ENCODE results near the gene IFNAR1. TPM values are rescaled to one million over a fixed set of nuclear protein-coding genes. Genes with fewer than 3 reads are reported as not detected.

IFNAR1 gene
- total and polyA plus RNA-seq, 2 of the 4 experiments (the other 2 are of a cell fraction) = 7.8 to 9.9 TPM

- DNase-seq = no peak
- no peak overlapping the region for H2BK5ac ChIP-seq (ENCODE audit: low read depth, low read length, poor library complexity, severe bottlenecking)
- no CpG with 5 or more reads among the region's 5 CpGs for WGBS, 2 experiments (ENCODE audit: extremely low coverage in 2 of 2, insufficient read length in 1 of 2)
- H3K79me1 ChIP-seq (ENCODE audit: low read depth in 1 of 2, low read length in 2 of 2) = no peaks in the 10 kb centered on the region
- H3K56ac ChIP-seq (ENCODE audit: extremely low read depth, insufficient read depth, low read length) = no peak overlapping the region
- H3K4ac ChIP-seq (ENCODE audit: low read depth, low read length) = no peak overlapping the region
- TF ChIP-seq RCOR1 (IDR thresholded peaks at IDR 0.05; ENCODE audit: insufficient replicate concordance, low read length) (no peak), ELK1 (IDR thresholded peaks at IDR 0.05; ENCODE audit: borderline replicate concordance, low read depth, low read length) (no peak), NFE2L2 (IDR thresholded peaks at IDR 0.05; ENCODE audit: low read depth, low read length) (no peak), CHD1 (IDR thresholded peaks at IDR 0.05; ENCODE audit: low read depth, low read length) (no peak), FOS (IDR thresholded peaks at IDR 0.05; ENCODE audit: low read depth, low read length) (no peak), MXI1 (IDR thresholded peaks at IDR 0.05; ENCODE audit: borderline replicate concordance, low read depth, low read length) (no peak), POLR2A (IDR thresholded peaks at IDR 0.05; ENCODE audit: low read depth, low read length) (no peak), MAZ (IDR thresholded peaks at IDR 0.05; ENCODE audit: borderline replicate concordance, low read depth, low read length) (no peak), RAD21 (IDR thresholded peaks at IDR 0.05; ENCODE audit: low read length) (no peak), BHLHE40 (IDR thresholded peaks at IDR 0.05; ENCODE audit: low read depth, low read length) (no peak), RFX5 (IDR thresholded peaks at IDR 0.05; ENCODE audit: low read depth, low read length) (no peak), USF2 (IDR thresholded peaks at IDR 0.05; ENCODE audit: low read depth, low read length) (no peak)
- H4K5ac ChIP-seq (ENCODE audit: low read depth, low read length) = no peak overlapping the region
- no peak overlapping the region for H2BK20ac ChIP-seq (ENCODE audit: low read depth, low read length)
- no peak overlapping the region for H3K4me3 ChIP-seq (ENCODE audit: insufficient read depth, low read depth, low read length)
- H4K91ac ChIP-seq (ENCODE audit: insufficient read depth, low read depth, low read length) = no peak overlapping the region
- no peak overlapping the region for H3K18ac ChIP-seq (ENCODE audit: low read depth, low read length)
- H3K27ac ChIP-seq (ENCODE audit: insufficient read depth, low read length) = no peak overlapping the region
- H2BK120ac ChIP-seq (ENCODE audit: low read depth, low read length) = no peak overlapping the region
- H3K14ac ChIP-seq (replicated peaks; ENCODE audit: low read depth, low read length) = no peak overlapping the region
- no peaks in the 10 kb centered on the region for H4K20me1 ChIP-seq (ENCODE audit: insufficient read depth, low read length)
- in situ Hi-C loops (cut with MboI; ENCODE audit: low sequenced_read_pairs) (no loop called here), dilution Hi-C loops (cut with HindIII; ENCODE audit: low sequenced_read_pairs, unreplicated experiment) (no loop called here), intact Hi-C loops (cut with micrococcal nuclease) (no loop called here)
- no peak for ATAC-seq (ENCODE audit: low read depth)
- peaks cover 8% of the 10 kb centered on the region for H3K27me3 ChIP-seq (ENCODE audit: control insufficient read depth, insufficient read depth, low read length)
- no peaks in the 10 kb centered on the region for H3K9me1 ChIP-seq (ENCODE audit: insufficient read depth, low read length)
- no peak overlapping the region for H2BK15ac ChIP-seq (ENCODE audit: low read depth, low read length)
- no peak overlapping the region for H2AK9ac ChIP-seq (replicated peaks; ENCODE audit: low read depth, low read length, poor library complexity)
- no peak overlapping the region for H2AFZ ChIP-seq (replicated peaks; ENCODE audit: low read length, poor library complexity)
- peaks cover 1% of the 10 kb centered on the region; the same call in 1 of the 2 replicates for H3K9me3 ChIP-seq (ENCODE audit: control insufficient read depth, insufficient read depth, low read length)
- CTCF ChIA-PET = interaction anchor here (1.6 kb wide), 1 partner anchor 8 kb away, joined by 3 read pairs; no protein-coding TSS in a partner anchor
- H3K36me3 ChIP-seq (ENCODE audit: control insufficient read depth, insufficient read depth, low read length) = no peaks in the 10 kb centered on the region
- H3K9ac ChIP-seq (ENCODE audit: low read depth, low read length) = no peak overlapping the region
- no peak overlapping the region for H3K23ac ChIP-seq (ENCODE audit: low read depth, low read length)
- H3K4me1 ChIP-seq (ENCODE audit: control insufficient read depth, insufficient read depth, low read length) = no peaks in the 10 kb centered on the region
- H4K8ac ChIP-seq (ENCODE audit: low read depth in 2 of 2, low read length in 2 of 2) = no peak overlapping the region
- BruUV-seq (replicated peaks) = no TSS peak
- H3K4me2 ChIP-seq (ENCODE audit: low read depth, low read length) = no peak overlapping the region
- no peak overlapping the region for H2AK5ac ChIP-seq (ENCODE audit: low read depth, low read length)
- POLR2A ChIA-PET (ENCODE audit: unreplicated experiment) = no interaction called here
These were observed 8.6 kb upstream of the IFNAR1 start for GRCh38 chr21:33315946-33316710.

Measured in IMR-90 (cell line).